Stromal cell of bone marrow (primary cell): ENCODE measurements around the gene GPR18.
A peak's percentile ranks its signal among the peaks of the same experiment; 100 is the strongest.

Experiments
- DNase-seq: peaks from one replicate; pipeline ENCODE4 v3.0.0-alpha.2; 2012; ENCODE audit warnings: low read depth

GPR18 gene

DNA sequence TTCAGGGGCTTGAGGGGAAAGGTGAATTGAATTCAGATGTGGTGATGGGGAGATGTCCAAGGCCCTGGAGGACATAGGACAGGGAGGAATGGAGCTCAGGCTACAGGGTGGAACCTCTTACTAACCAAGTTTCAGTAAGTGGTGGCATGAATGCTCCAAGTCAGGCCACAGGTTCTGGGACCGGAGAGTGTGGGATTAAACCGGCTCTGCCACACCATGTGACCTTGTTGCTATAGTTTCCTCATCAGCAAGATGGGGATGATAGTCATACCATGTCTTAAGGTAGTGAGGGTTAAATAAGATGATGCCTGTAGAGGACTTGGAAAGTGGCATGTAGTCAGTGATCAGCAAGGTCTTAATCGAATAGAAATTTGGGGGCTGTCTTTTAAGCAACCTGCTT, 32.7 kb upstream of the GPR18 start:
- no peak for DNase-seq

DNA sequence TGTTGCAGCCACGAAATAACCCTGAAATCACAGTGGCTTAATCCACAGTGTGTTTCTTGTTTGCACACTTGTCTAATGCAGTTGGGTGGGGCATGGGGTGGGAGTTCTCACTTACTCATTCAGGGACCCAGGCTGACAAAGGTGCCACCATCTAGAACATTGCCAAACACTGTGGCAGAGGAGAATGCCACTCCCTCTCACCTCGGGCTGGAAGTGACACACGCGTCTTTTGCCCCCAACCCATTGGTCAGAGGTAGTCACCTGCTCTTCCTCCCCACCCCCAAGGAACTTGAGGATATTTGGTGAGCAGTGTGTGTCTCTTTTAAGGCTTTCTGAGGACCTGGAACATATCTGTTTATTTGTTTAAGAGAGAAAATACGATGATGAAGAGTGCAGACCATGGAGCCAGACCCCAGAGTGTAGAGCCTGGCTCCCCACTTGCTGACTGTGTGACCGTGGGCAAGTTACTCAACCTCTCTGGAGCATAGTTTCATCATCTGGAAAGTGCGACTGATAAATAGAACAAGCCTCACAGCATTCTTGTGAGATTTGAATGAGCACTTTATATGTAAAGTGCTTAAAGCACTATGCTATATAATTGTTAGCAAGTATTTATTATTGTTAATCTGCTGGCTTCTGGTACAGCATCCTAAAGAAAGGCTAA, 31.6 kb upstream of the GPR18 start:
- no peak for DNase-seq

DNA sequence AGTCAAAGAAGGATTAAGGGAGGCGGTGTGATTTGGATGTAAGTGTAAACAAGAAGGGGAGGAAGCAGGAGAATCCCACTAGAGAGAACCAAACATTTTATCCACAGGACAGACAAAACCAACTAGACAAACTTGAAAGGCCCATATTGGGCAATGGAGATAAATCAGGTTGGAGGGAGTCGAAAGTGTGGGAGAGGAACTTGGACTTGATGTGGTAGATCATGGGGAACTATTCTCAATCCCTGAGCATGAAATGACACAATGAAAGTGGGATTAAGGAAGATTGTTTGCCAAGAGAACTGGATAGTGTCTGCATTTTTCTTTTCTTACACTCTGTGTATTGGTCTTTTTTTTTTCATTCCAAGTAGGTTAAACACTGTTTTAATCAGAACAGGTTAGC, 31.1 kb upstream of the GPR18 start:
- DNase-seq: no peak

DNA sequence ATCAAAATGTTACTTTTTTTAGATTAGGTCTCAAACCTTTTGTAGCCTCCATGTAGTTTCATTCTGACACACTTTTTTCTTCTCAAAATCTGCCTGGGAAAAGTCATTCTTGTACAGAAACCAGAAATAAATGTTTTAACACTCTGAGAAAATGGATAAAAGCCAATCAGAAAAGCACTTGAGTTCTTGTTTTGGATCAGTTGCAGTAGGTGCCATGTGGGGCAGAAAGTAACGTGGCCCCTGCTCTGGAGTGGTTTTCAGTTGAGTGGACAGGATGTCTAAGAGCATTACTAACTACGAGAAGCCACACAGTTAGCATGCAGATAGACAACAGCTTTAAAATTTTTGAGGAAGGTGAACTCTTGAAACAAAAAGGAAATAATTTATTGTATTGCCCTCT, 29.9 kb upstream of the GPR18 start:
- no peak for DNase-seq

DNA sequence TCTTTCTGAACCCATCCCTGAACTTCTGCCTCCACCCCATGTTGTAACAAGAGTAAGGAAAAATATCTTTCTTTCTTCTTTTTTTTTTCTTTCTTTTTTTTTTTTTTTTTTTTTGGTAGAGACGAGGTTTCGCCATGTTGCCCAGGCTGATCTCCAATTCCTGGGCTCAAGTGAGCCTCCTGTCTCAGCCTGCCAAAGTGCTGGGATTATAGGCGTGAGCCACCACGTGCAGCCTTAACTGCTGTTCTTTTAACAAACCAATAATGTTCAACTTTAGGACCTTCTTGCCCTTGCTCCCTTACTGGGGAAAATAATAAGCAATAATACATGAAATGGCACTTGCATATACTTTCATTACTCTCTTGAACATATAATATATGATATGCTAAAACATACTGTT, 29.4 kb upstream of the GPR18 start:
- DNase-seq: no peak

DNA sequence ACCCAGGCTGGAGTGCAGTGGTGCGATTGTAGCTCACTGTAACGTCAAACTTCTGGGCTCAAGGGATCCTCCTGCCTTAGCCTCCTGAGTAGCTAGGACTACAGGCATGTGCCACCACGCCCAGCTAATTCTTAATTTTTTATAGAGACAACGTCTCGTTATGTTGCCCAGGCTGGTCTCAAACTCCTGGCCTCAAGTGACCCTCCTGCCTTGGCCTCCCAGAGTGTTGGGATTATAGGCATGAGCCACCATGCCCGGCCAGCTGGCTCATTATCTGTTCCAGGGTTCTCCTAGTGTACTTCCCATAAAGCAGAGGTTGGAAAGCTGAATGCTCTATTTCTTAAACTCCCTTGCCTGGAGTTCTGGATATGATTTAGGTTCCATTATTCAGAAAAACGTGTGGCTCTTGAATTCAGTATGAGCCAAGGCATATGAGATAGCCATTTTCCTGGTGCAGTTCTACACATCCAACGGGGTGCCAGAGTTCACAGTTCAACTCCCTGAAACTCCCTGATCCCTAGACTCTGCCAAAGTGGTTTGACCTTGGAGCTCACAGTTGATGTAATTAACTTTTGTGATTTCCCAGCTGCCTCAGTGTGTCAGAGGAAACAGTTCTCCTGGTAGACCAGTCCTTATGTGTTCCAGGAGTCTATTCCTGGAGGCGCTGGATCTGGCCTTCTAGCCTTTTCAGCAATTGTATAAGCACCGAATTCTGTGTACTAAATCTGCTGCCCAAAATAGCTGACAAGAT, 27.4 kb upstream of the GPR18 start:
- DNase-seq: no peak

DNA sequence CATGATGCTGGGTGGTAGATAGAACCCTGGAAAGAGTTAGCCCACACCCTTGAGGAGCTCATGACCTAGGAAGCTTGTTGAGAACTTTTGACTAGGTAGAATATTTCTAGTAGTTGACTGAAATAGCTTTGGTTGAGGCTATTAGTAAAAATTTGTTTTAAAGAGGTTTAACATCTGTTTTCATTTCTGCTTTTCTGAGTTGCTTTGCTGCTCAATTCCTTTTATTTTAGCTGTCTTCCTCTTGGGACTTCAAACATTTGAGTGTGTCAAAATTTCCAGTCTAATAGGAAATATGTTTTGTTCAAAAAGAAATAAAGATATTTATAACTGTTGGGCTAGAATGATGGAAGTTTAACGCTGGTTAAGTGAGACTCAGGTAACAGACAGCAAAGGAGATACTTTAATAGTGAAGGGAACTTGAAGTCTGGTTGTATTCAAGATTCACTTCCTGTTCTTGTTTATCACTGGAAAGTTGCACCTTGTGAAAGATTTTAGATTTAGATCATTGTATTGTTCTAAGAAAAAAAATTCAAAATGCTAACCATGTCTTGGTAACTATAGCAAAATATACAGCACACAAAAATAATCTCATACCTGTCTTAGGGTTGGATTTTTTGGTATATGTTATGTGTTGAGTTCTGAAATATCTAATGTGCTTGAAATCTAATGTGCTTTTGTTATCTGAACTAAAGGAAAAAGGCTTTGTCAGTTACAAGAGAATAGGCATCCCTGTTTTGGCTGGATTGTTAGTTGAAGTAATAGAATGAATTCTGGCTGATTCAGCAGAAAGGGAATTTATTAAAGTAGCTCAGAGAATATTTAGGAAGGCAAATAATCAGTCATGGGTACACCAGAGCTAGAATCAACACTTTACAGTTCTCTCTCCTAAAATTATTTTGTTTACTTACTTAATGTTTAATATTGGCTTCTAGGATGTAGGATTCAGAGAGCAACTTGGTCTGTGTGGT, 24.4 kb upstream of the GPR18 start:
- DNase-seq: peak; percentile 60

DNA sequence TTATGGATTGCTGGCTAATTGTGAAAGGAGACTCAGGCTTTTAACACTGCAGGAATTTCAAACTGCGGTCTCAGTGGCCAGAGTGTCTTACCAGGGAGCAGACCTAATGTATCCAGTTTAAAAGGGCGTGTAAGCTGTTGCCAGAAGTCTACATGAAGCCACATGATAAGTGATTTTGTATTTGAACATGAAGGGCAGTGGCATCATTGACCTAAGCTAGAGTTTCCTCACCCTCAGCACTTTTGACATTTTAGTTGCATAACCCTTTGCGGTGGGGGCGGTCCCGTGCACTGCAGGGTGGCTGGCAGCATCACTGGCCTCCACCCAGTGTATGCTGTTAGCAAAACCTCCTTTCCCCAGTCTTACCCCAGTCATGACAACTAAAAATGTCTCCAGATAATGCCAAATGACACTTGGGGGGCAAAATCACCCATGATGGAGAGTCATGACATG, 23.7 kb upstream of the GPR18 start:
- DNase-seq: peak; percentile 23

DNA sequence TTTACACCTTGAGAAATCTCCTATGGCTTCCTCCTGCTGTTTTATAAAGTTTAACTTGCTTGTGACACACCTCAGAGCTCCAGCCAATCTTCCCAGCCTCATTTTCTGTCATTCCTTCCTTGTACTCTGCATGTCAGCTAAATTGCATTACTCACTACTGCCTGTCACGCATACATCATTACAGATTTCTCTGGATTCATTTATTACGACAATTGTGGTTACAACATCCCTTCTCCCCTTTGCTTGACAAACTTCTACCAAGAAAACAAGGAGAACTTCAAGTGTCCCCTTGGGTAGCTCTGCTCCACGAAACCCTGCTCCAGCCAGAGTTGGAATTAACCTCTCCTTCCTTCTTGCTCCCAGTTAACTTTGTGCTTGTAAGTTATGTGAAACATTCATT, 22.0 kb upstream of the GPR18 start:
- peak; percentile 77 for DNase-seq

DNA sequence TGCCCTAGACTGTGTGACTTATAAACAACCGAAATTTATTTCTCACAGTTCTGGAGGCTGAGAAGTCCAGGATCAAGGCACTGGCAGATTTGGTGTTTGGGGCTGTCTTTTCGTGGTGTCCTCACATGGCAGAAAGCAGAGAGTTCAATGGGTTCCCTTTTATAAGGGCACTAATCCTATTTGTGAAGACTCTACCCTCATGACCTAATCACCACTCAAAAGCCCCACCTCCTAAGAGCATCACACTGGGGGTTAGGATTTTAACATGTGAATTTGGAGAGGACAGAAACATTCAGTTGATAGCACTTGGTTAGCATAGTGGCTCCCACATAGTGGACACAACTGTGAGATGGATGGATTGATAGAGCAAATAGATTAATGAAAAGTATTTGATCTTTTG, 21.5 kb upstream of the GPR18 start:
- no peak for DNase-seq

DNA sequence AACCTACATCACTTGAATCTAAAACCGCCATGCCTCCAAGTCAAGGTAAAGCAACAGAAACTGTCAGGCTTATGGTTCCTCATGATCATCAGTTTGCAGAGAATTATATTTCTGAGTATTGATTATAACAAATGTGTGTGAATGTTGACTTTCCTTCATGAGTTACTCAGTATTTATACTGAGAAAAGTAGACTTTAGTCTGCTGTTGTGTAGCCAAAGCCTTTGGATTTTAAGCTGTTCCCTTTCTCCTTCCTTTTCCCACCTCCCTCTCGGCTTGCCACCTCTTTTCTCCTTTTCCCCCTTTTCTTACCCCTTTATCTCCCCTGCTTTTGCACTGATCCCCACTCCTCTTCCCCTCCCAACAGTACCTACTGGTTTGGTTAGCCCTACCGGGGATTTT, 20.7 kb upstream of the GPR18 start:
- no peak for DNase-seq

DNA sequence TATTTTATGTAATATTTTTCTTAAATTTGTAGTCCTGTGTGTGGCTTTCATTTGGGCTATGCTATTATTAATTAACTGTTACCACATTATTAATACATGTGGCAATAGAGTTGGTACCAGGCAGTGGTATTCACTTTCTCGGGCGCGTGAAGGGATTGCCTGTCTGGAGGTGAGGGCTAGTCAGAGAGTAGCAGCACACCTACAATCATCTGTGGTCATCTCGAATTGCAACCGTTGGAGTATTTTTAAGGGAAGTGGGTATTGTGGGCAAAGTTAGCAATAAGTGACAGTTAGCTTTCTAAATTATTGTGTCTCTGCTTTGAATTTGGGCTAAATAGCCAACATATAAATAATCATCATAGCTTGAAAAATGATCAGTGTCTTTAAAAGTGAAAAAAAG, 20.0 kb upstream of the GPR18 start:
- no peak for DNase-seq

DNA sequence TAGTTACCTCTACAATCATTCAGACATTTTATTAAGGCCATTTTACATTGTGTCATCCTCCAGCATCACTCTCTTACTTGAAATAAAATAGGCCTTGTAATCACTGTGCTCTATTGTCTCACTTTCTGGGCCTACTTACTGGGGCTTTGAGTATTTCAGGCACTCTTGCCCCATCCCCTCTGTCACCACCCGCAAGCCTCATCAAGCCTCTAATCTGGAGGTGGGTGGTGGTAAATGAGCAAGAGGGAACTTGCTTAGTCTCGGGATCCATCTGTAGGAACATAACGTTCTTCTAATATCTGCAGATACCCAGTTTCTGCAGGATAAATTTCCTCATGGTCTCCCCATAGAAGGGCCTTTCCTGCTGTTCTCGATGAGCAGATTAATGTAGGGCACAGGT, 19.4 kb upstream of the GPR18 start:
- DNase-seq: no peak

DNA sequence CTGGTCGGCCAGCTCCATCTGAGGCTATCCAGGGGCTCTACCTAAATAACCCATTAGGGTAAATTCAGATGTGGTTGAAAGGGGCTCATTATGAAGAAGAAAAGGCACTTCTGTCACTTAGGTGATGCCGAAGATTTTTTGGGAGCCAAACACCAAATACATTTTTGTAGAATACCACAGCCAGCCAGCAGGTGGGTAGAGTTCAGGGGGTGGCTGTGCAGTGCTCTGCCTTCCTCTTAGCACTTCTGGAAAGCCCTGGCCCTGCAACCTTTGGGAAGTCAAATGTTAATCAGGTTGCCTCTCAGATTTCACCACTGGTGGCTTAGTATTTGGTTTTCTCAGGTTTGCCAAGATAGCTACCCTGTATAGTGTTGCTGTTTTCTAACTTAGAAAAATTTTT, 18.5 kb upstream of the GPR18 start:
- no peak for DNase-seq

DNA sequence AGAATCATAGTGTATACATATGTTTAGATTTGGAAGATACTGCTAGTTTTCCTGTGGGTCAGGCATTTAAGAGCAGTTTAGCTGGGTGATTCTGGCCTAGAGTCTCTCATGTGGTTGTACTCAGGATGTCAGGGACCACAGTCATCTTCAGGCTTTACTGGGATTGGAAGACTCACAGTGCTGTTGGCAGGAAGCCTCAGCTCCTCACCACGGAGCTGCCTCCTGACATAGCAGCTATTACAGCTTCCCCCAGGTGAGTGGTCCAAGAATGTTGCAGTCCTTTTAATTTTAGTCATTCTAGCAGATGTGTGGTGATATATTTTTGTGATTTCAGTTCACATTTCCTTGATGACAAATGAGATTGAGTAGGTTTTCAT, 16.9 kb upstream of the GPR18 start:
- peak; percentile 46 for DNase-seq

DNA sequence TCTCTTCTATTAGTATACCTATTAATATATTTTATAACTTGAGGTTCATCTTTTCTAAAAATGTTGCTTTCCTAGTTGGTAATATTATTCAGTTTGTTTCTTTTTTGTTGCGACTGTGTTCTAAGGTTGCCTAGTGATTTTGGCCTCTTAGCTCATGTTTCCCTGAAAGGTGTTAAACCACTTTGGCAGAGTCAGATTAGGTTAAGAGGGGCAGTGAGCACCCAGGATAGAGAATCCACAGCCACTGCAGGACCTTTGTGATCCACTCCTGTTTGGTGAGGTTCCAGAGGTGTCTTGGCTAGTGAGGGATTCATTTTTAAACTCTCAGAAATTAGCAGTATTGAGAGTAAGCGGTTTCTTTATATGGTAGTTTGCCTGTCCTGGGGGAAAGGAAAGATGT, 14.9 kb upstream of the GPR18 start:
- DNase-seq: no peak

DNA sequence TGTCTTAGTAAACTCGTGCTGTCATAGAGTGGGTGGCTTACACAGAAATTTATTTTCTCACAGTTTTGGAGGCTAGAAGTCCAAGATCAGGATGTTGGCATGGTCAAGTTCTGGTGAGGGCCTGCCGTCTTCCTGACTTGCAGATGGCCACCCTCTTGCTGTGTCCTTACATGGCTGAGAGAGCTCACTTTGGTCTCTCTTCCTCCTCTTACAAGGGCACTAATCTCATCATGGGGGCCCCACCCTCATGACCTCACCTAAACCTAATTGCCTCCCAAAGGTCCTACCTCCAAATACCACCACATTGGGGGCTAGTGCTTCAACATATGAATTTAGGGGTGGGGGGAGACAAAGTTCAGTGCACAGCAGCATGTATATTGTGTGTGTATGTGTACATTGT, 14.3 kb upstream of the GPR18 start:
- DNase-seq: no peak

DNA sequence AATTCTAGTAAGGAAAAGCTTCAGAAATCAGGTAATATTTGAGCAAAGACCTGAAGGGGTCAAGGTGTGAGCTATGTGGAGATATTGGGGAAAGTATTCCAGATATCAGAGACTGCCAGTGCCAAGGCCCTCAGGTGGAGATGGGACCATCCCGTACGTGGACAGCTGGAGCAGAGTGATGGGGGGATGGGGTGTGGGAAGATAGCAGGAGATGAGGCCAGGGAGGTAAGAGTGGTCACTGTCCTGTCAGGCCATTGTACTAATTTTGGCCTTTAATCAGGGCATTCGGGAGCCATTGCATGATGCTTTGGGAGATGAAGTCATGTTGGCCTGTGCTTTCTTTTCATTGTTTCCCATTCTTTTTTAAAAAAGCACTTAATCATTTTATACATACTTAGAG, 13.1 kb upstream of the GPR18 start:
- no peak for DNase-seq

DNA sequence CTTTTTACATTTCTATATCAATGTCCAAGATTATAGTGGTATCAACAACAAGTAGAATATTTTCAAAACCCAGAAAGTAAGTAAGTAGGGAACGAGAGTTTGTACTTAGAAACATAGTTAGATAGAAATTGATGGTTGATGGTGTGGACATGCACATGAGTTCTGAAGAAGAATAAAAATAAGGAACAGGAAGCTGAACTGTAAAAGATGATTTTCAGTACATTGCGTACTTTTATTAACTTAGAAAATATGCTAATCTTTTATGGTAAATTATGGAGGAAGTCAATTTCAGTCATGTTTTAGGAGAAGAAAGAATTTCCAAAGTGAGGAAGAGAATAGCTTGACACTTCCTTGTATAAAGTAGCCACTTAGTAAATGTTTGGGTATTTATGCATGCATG, 12.3 kb upstream of the GPR18 start:
- no peak for DNase-seq

DNA sequence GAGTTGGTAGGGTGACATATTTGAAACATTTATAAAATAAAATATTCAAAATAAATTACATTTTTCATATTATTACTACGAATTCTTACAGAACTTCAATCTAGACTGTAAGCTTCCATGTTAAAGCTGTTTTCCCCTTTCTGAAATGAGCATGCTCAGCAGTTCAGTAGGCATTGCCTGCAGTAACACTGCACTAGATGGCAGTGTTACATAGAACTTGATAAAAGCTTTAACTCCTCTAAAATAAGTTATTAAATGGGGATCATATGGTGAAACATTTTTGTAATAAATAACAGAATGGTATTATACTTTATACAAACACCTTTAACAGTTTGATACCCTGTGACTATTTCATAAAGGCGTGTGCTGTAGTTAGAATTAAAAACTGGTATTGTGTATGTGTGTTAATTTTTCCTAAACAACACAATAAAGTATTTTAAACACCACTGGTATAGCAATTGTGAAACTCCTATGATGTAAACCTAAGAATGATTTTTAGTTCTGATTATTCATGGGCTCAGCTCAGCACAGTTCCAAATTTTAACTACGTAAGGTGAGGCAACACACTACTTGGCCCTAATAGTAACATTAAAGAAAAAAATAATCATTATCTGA, 11.6 kb upstream of the GPR18 start:
- peak; percentile 53 for DNase-seq

DNA sequence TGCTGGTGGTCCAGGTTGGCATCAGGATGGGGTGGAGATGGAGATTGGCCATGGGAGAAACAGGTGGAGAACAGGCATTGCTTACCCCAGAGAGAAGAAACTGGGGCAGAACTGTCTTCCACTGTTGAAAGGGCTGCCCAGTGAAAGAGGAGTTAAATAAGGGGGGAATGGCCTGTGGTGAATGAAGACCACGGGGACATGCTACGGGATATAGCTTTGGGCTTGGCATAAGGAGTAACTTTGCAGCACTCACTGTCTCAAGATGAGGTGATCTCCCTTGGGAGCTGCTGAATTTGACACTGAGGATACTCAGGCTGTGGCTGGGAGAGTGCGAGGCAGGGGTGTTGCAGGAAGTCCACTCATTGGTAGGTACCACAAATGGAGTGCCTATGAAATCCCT, 10.6 kb upstream of the GPR18 start:
- no peak for DNase-seq

DNA sequence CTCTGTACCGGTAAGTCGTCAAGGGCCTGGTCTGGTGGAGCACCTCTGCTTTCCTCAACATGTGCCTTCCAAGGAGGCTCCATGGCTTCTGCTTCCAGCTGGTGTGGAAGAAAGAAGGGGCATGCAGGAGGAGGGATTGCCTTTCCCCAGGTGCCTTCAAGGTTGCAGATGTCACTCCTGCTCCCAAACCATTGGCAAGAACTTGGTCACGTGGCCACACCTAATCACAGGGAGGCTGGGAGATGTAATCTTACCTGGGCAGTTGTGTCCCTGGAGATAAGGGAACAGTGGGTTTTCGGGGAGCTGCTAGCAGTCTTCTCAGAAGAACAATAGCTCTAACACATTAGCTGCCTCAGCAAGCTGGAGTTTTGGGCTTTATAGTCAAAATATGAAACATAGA, 9.7 kb upstream of the GPR18 start:
- no peak for DNase-seq
